ENCODE data around the gene ZNF860. TPM values are rescaled to one million over a fixed set of nuclear protein-coding genes. Genes with fewer than 3 reads are reported as not detected.

Gene ZNF860
- total and polyA plus RNA-seq, 2 of the 4 experiments (the other 2 are of a cell fraction): 0.18 to 0.26 TPM

- Histone ChIP-seq H3K9me1 (ENCODE audit: insufficient read depth, low read length) (peaks cover 2% of the 10 kb centered on the region), H3K79me1 (ENCODE audit: low read depth in 1 of 2, low read length in 2 of 2) (peaks cover 3 to 8% of the 10 kb centered on the region in 2 experiments; a peak in 1 of 4 replicates), H3K4ac (ENCODE audit: low read depth, low read length) (no peak overlapping the region), H3K36me3 (ENCODE audit: control insufficient read depth, insufficient read depth, low read length) (no peaks in the 10 kb centered on the region), H2AK5ac (ENCODE audit: low read depth, low read length) (no peak overlapping the region), H4K8ac (ENCODE audit: low read depth in 2 of 2, low read length in 2 of 2) (no peak overlapping the region), H3K23ac (ENCODE audit: low read depth, low read length) (no peak overlapping the region), H3K18ac (ENCODE audit: low read depth, low read length) (no peak overlapping the region), H3K27ac (ENCODE audit: insufficient read depth, low read length) (no peak overlapping the region), H2AFZ (replicated peaks; ENCODE audit: low read length, poor library complexity) (no peak overlapping the region), H3K9ac (ENCODE audit: low read depth, low read length) (no peak overlapping the region), H4K20me1 (ENCODE audit: insufficient read depth, low read length) (no peaks in the 10 kb centered on the region), H4K5ac (ENCODE audit: low read depth, low read length) (no peak overlapping the region), H3K4me3 (ENCODE audit: insufficient read depth, low read depth, low read length) (no peak overlapping the region), H3K56ac (ENCODE audit: extremely low read depth, insufficient read depth, low read length) (no peak overlapping the region), H2BK20ac (ENCODE audit: low read depth, low read length) (no peak overlapping the region), H3K27me3 (ENCODE audit: control insufficient read depth, insufficient read depth, low read length) (no peaks in the 10 kb centered on the region), H2BK5ac (ENCODE audit: low read depth, low read length, poor library complexity, severe bottlenecking) (no peak overlapping the region), H2BK15ac (ENCODE audit: low read depth, low read length) (no peak overlapping the region), H2BK120ac (ENCODE audit: low read depth, low read length) (no peak overlapping the region), H3K4me1 (ENCODE audit: control insufficient read depth, insufficient read depth, low read length) (no peaks in the 10 kb centered on the region), H3K14ac (replicated peaks; ENCODE audit: low read depth, low read length) (no peak overlapping the region), H4K91ac (ENCODE audit: insufficient read depth, low read depth, low read length) (no peak overlapping the region), H2AK9ac (replicated peaks; ENCODE audit: low read depth, low read length, poor library complexity) (no peak overlapping the region), H3K9me3 (ENCODE audit: control insufficient read depth, insufficient read depth, low read length) (no peaks in the 10 kb centered on the region), H3K4me2 (ENCODE audit: low read depth, low read length) (no peak overlapping the region)
- in situ Hi-C loops (cut with MboI; ENCODE audit: low sequenced_read_pairs) (no loop called here), intact Hi-C loops (cut with micrococcal nuclease) (no loop called here), dilution Hi-C loops (cut with HindIII; ENCODE audit: low sequenced_read_pairs, unreplicated experiment) (no loop called here)
- TF ChIP-seq MAZ (IDR thresholded peaks at IDR 0.05; ENCODE audit: borderline replicate concordance, low read depth, low read length) (no peak), NFE2L2 (IDR thresholded peaks at IDR 0.05; ENCODE audit: low read depth, low read length) (no peak), BHLHE40 (IDR thresholded peaks at IDR 0.05; ENCODE audit: low read depth, low read length) (no peak), CHD1 (IDR thresholded peaks at IDR 0.05; ENCODE audit: low read depth, low read length) (no peak), SMC3 (IDR thresholded peaks at IDR 0.05; ENCODE audit: low read depth, low read length) (no peak), FOS (IDR thresholded peaks at IDR 0.05; ENCODE audit: low read depth, low read length) (no peak), CTCF (conservative IDR thresholded peaks at IDR 0.05; ENCODE audit: low read depth, low read length) (no peak), RFX5 (IDR thresholded peaks at IDR 0.05; ENCODE audit: low read depth, low read length) (no peak), MAFK (IDR thresholded peaks at IDR 0.05; ENCODE audit: low read depth, low read length) (no peak), MXI1 (IDR thresholded peaks at IDR 0.05; ENCODE audit: borderline replicate concordance, low read depth, low read length) (no peak), POLR2A (IDR thresholded peaks at IDR 0.05; ENCODE audit: low read depth, low read length) (no peak), ELK1 (IDR thresholded peaks at IDR 0.05; ENCODE audit: borderline replicate concordance, low read depth, low read length) (no peak), RCOR1 (IDR thresholded peaks at IDR 0.05; ENCODE audit: insufficient replicate concordance, low read length) (no peak)
- TF ChIP-seq, protein P1, sequence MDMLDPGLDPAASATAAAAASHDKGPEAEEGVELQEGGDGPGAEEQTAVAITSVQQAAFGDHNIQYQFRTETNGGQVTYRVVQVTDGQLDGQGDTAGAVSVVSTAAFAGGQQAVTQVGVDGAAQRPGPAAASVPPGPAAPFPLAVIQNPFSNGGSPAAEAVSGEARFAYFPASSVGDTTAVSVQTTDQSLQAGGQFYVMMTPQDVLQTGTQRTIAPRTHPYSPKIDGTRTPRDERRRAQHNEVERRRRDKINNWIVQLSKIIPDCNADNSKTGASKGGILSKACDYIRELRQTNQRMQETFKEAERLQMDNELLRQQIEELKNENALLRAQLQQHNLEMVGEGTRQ (IDR thresholded peaks at IDR 0.05; ENCODE audit: low read depth, low read length): no peak
- no peak for DNase-seq
- CTCF ChIA-PET: no interaction called here
- ATAC-seq (ENCODE audit: low read depth): no peak
- POLR2A ChIA-PET (ENCODE audit: unreplicated experiment): no interaction called here
- WGBS, 2 experiments (ENCODE audit: extremely low coverage in 2 of 2, insufficient read length in 1 of 2): no CpG with 5 or more reads among the region's 3 CpGs
- no TSS peak for BruUV-seq (replicated peaks)
Observed at GRCh38 chr3:31934866-31935265, 46.7 kb upstream of the ZNF860 start.

All from IMR-90 (cell line).